ENCODE results near the gene TLE6.
"Not testable (repeated sequence)": the region's sequence is repeated elsewhere in the genome, so short reads cannot be mapped to it uniquely, and the experiment has no call there.

Gene TLE6

DNA sequence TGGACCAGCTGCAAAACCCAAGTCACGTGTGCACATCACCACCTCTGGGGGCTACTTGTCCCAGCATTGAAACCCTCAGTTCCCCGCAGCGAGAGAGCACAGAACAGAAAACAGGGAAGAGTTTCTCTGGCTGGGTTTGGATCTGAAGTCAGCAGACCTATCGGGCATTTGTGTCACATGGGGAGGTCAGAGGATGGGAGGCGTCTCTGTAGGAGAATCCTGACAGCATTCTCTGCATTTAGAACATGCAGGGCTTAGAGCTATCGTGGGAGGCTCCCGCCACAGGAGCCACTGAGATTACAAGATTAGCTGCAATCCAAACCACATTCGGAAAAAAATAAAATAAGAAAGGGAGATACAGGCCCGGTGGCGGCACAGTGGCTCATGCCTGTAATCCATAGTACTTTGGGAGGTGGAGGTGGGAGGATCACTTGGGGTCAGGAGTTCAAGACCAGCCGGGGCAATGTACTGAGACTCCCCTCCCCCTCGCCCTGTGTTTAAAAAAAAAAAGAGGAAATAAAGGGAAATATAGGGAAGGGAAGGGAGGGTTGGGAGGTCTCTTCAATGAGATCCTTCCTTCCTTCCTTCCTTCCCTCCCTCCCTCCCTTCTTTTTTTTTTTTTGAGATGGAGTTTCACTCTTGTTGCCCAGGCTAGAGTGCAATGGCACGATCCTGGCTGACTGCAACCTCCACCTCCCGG is 2.9 kb upstream of the TLE6 start:
- DNase-seq, result no peak

DNA sequence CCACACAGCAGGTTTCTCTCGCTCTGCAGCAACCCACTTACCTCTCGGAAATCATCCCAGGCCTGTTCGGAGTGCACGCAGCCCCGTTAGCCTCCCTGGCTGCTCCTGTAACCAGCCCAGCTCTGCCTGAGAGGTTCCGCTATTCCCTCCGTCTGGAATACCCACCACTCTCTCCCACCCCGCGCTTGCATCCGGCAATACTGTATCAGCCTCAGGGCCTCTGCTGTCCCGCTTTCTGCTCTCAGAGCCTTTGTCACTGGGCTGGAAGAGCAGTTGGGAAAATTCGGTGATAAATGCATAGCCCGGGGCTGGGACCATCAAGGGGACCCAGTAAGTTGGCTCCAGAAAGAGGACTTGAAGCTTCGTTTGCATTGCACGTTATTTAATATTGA is 759 bp upstream of the TLE6 start:
- no peak for DNase-seq

DNA sequence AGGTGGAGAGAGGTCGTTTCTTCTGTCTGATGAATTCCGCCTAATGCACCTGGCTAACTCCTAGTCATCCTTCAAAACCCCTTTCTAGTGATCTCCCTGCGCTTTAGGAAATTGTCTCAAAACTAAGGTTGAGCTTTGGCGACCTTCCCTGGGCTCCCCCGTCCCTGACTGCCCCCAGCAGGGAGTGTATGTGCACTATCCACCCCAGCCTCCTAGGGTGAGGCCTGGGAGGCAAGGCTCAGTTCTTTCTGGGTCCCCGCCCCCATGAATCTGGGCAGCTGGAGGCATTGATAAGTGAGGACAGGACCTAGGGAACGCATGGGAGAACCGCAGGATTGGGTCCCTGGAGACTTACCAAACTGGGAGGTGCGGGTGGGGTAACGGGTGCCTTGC is 378 bp downstream of the TLE6 start:
- no peak for DNase-seq

DNA sequence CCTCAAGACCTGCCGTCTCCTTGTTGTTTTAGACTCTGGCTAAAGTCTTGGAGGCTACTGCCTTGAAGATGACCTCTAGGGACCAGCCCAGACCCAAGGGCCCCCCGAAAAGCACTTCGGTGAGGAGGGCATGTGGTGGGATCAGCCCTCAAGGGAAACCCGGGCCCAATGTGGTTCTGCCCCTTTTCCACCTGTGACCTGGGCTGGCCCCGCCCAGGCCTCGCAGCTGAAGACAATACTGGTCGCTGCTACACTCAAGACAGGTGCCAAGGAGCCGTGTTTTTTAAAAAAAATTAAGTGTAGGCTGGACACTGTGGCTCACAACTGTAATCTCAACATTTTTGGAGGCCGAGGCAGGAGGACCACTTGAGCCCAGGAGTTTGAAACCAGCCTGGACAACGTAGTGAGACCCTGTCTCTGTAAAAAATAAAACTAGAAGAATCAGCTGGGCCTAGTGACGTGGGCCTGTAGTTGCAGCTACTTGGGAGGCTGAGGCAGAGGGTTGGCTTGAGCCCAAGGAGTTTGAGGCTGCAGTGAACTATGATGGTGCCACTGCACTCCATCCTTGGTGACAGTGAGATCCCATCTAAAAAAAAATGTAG is 903 bp downstream of the TLE6 start:
- DNase-seq, result no peak

DNA sequence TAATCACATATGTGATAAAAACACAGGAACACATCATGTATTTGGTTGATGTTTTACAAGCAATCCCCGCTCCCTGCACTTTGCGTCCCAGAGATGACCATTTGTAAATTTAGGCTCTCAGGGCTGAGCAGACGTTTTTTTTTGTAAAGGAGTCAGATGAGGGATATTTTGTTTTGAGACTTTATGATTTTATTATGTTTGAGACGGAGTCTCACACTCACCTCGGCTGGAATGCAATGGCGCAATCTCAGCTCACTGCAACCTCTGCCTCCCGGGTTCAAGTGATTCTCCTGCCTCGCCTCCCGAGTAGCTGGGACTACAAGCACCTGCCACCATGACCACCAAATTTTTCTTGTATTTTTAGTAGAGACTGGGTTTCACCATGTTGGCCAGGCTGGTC is 1.4 kb downstream of the TLE6 start:
- DNase-seq, result no peak

DNA sequence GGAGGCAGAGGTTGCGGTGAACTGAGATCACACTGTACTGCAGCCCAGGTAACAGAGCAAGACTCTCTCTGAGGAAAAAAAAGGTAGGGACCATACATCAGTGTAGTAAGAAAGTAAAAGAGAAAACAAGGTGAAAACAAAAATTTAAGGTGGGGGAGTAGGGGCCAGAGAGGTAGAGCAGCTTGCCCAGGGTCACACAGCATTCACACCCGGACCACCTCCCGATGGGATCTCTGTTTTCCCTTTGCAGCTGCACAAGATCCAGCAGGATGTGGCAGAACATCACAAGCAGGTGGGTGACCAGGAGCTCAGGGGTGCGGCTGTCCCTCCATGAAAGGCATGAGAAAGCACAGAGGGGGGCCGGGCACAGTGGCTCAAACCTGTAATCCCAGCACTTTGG is 4.5 kb downstream of the TLE6 start:
- DNase-seq, result no peak

DNA sequence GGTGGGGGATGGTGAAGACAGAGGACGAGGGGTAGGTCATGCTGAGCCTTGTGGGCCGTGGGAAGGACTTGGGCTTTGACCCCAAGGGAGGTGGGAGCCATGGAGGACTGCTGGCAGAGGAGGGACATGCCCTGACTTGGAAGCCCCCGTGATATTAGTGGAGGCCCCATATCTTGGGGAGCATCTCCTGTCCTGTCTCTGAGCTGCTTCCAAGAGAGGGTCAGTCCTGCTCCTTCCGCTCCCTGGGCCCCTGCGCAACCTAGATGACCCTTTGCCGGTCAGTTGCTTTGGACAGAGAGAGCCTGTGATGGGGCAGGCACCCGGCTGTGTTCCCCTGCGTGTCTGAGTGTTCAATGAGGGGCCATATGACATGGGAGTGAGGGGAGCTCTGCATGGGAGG is 5.2 kb downstream of the TLE6 start:
- DNase-seq, result no peak

DNA sequence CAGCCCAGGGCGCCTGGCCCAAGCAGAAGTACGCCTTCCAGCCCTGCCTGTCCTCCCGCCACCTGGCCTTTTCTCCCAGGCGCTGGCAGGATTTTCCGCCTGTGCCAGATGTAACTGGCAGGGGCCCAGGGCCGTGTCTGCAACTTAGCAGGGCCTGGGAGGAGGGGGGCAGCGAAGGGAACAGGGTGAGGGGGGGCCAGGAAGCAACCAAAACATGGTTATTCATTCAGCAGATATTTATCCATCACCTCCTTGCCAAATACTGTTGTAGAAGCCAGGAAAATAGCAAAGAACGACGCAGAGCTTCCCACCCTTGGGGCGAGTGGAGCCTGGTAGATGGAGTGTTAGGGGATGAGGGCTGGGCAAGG is 5.6 kb downstream of the TLE6 start:
- DNase-seq, result no peak

DNA sequence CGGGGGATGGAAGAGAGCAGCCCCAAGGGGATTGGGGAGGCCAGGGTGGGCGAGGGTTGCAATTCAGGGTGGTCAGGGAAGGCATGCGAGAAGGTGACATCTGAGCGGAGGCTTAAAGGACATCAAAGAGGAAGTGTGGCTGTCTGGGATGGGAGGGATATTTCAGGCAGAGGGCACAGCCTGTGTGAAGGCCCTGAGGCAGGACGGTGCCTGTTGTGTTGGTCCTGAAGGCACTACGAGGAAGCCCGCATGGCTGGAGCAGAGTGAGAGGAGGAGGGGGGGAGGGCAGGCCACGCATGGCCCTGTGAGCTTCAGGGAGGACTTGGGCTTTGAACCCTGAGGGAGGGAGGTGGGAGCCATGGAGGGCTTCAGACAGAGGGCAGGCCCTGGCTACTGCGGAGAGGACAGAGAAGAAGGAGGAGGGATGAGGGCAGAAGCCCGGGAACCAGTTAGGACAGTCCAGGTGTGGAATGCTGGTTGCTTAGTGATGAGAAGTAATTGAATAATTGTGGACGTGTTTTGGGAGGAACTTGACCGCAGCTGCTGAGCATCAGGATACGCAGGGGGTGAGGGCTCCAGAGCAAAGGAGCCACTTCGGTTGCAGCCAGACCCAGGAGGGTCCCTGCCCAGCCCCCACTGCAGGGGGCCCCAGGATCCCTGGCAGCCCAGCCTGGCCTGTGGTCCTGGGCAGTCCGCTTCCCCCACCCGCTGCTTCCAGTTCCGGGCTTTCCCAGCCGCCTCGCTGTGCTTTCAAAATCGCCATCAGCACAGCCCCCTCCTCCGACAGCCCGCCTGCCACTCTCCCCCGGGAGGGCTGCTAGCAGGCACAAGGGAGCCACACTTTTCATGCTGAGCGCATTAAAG is 6.2 kb downstream of the TLE6 start:
- no peak for DNase-seq

DNA sequence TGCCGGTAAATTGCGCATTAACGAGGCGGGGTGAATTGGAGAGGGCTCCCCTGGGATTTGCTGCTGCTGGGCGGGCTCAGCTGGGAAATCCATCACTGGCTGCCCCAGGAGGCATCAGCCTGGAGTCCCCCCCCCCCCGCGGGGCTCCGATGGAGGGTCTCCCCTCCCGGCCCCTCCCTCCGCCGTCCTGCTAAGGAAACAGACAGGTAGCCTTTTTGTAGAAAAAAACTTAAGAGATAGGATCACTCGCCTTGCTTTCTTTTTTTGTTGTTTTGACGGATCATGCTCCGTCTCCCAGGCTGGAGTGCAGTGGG is 6.8 kb downstream of the TLE6 start:
- DNase-seq, result no peak

DNA sequence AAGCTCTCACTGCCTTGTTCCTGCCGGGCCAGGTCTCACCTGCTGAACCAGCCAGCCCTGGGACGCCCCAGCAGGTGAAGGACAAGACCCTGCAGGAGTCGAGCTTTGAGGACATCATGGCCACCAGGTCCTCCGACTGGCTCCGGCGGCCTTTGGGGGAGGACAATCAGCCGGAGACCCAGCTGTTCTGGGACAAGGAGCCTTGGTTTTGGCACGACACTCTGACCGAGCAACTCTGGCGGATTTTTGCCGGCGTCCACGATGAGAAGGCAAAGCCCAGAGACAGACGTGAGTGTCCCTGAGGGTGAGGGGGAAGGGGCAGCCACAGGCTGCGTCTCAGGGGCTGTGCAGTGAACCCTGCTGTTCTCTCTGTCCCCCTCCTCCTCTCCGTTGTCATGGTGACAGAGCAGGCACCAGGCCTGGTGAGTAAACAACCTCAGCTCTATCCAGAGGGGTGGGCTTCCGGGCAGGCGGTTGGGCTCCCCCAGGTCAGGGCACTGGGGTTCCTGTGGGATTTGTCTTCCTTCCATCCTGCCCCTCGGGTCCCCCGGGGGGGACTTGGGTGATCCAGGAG is 9.7 kb downstream of the TLE6 start:
- DNase-seq, result no peak

DNA sequence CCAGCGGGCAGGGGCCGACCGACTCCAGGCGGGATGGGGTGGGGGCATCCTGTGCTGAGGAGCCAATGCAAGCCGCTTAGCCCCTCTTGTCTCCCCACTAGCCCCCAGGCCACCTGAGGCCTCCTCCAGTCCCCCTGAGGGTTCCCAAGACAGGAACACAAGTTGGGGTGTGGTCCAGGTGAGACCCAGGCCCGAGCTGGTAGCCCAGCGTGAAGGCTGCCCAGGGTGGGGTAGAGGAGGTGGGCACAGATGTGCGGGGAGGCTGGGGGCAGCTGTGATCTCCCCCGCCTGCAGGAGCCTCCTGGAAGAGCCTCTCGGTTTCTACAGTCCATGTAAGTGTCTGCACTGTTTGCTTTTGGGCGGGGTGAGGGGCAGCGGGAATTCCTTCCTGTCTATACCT is 10.4 kb downstream of the TLE6 start:
- no peak for DNase-seq

DNA sequence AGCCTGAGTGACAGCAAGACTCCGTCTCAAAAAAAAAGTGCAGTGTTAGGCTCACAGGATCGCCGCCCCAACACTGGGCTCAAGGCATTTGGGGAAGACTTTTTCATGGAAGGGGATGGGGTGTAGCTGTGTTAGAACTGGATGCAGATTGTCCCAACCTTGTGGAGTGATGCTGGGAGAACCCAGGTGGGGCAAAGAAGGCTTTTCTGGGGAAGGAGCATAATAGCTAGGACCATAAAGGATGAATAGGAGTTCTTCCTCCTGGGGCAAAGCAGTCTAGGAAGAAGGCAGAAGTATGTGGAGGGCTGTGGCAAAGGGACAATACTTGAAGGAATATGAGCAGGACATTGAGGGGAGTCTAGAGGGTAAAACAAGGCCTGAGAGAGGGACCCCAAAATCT is 11.2 kb downstream of the TLE6 start:
- no peak for DNase-seq

DNA sequence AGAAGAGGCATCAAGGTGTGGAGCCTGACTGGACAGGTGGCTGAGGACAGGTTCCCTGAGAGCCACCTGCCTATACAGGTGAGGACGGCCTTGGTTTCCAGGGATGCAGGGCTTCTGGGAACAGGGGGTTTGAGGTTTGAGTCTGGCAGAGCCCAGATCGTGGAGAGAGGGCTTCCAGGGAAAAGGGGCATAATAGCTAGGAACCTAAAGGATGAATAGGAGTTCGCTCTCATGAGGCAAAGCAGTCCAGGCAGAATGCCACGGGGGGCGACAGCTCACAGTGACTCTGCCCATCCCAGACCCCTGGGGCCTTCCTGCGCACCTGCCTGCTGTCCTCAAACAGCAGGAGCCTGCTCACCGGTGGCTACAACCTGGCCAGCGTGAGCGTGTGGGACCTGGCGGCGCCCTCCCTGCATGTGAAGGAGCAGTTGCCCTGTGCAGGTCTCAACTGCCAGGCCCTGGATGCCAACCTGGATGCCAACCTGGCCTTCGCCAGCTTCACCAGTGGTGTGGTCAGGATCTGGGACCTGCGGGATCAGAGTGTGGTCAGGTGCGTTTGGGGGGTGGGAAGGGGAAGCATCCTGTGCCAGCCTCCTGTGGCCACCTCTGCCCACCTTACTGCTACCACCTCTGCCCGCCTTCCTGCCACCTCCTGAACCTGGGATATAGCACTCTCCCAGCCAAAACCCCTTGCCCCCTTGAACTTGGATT is 12.0 kb downstream of the TLE6 start:
- DNase-seq, result no peak

DNA sequence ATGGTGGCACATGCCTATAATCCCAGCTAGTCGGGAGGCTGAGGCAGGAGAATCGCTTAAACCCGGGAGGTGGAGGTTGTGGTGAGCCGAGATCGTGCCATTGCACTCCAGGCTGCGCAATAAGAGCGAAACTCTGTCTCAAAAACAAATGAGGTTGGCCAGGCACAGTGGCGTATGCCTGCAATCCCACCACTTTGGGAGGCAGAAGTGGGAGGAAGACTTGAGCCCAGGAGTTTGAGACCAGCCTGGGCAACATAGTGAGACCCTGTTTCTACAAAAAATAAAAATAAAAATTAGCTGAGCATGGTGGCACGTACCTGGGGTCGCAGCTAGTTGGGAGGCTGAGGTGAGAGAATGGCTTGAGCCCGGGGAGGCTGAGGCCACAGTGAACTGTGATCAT is 15.0 kb downstream of the TLE6 start:
- DNase-seq, result not testable (repeated sequence)

DNA sequence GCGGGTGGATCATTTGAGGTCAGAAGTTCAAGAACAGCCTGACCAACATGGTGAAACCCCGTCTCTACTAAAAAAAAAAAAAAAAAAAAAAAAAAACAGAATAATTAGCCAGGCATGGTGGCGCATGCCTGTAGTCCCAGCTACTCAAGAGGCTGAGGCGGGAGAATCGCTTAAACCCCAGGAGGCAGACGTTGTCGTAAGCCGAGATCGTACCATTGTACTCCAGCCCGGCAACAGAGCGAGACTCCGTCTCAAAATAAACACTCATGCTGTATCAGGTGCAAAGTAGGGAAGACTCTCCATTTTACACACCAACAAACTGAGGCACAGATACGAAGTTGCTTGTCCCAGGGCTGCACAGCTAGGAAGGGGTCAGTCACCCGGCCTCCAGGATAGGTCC is 15.6 kb downstream of the TLE6 start:
- no peak for DNase-seq

DNA sequence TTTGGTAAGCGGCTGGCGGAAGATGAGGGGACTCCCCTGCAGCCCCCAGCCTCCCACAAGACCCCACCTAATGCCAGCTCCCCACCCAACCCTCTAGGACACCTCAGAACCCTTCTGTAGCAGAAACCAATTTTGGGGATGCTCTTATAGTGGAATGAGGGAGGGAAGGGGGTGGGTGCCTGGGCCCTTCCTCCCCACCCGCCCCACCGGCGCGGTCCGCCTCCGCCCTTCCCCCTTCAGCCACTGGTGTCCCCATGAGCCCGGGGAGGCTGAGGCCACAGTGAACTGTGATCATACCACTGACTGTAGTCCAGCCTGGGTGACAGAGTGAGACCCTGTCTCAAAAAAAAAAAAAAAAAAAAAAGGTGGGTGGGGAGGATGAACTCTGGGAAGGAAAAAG is 16.2 kb downstream of the TLE6 start:
- no peak for DNase-seq

DNA sequence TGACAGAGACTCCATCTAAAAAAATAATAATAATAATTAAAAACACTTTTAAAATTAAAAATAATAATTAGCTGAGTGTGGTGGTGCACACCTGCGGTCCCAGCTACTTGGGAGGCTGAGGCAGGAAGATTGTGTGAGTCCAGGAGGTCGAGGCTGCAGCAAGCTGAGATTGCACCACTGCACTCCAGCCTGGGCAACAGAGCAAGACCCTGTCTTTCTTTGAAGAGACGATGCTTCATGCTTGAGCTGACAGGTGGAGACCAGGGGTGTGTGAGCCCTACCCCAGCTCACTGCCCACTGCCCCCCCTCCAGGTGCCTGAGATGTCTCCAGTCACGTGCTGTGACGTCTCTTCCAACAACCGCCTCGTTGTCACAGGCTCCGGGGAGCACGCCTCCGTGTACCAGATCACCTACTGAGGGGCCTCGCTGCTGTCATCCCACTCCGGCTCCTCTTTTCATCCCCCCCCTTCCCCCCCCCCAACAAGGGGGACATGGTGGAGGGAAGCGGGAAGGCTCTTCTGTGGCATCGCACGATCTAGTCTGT is 17.3 kb downstream of the TLE6 start:
- DNase-seq, result no peak

DNA sequence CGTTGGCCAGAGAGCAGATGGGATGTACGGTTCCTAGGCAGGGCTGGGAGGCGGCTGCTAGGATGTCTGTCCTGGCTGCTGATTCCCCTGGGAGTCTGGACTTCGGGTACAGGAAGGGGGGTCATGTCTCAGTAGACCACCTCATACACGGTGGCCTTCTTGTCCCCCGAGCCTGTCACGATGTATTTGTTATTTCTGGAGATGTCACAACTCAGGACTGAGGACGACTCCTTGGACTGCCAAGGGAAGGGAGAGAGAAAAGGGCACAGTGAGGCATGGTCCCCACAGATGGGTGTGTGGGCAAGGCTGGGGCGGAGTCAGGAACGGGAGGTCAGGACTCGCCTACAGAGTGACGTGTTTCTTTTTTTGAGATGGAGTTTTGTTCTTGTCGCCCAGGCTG is 20.4 kb downstream of the TLE6 start:
- no peak for DNase-seq

DNA sequence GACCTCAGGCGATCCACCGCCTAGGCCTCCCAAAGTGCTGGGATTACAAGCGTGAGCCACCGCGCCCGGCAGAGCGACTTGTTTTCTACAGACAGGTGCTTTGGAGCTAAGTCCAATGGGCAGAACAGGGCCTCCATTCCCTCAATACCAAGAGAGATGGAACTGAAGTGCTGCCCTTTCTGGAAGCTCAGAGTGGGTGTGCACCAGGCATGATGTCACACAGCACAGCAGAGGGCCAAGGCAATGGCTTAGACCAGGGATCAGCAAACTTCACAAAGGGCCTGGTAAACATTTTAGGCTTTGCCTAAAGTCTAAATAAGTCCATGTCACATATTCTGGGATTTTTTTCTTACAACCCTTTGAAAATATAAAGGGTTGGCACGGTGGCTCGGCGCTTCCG is 21.3 kb downstream of the TLE6 start:
- no peak for DNase-seq

DNA sequence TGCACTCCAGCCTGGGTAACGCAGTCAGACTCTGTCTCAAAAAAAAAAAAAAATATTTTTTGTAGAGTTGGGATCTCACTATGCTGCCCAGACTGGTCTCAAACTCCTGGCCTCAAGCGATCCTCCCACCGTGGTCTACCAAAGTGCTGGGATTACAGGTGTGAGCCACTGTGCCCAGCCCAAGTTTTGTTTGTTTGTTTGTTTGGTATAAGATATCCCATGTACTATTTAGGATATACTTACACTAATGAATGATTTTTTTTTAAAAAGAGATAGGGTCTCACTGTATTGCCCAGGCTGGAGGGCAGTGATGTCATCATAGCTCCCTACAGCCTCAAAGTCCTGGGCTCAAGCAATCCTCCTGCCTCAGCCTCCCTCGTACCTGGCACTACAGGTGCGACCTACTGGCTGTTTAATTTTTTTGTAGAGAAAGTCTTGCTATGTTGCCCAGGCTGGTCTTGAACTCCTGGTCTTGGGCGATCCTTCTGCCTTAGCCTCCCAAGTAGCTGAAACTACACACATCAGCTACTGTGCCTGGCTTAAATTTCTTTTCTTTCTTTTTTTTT is 24.0 kb downstream of the TLE6 start:
- DNase-seq, result no peak

DNA sequence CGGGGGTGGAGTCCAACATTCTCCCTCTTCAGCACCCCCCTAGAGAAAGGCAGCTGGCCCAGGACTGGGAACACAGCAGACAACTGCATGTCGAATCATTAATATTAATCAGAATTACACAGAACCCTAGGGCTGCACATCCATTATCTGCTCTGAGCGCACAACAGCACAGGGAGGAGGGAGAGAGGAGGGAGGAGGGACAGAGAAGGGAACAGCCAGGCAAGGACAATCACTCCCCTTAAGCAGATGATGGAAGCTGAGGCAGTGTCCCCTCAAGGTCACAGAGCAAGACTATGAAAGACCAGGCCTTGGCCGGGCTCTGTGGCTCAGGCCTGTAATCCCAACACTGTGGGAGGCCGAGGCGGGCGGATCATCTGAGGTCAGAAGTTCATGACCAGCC is 25.7 kb downstream of the TLE6 start:
- no peak for DNase-seq

DNA sequence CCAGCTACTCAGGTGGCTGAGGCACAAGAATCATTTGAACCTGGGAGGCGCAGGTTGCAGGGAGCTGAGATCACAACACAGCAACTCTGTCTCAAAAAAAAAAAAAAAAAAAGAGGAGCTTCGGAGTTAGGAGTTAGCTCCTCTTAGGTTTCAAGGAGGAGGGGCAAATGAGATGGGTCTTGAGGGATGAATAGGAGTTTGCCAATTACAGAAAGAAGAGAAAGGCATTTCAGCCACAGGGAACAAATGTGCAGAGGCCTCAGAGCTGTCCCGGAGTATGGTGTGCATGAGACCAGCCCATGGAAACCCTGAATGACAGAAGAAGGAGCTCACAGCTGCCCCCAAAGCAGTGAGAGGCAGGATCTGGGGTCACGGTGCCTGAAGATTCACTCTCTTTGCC is 27.2 kb downstream of the TLE6 start:
- DNase-seq, result no peak
